Kidney capillary endothelial cell (primary cell): ENCODE measurements around the gene PNPLA3.

Source experiments
- DNase-seq: peaks from one replicate; pipeline ENCODE4 v3.0.0-alpha.2; 2018; ENCODE audit warnings: low spot score

The PNPLA3 gene

DNA sequence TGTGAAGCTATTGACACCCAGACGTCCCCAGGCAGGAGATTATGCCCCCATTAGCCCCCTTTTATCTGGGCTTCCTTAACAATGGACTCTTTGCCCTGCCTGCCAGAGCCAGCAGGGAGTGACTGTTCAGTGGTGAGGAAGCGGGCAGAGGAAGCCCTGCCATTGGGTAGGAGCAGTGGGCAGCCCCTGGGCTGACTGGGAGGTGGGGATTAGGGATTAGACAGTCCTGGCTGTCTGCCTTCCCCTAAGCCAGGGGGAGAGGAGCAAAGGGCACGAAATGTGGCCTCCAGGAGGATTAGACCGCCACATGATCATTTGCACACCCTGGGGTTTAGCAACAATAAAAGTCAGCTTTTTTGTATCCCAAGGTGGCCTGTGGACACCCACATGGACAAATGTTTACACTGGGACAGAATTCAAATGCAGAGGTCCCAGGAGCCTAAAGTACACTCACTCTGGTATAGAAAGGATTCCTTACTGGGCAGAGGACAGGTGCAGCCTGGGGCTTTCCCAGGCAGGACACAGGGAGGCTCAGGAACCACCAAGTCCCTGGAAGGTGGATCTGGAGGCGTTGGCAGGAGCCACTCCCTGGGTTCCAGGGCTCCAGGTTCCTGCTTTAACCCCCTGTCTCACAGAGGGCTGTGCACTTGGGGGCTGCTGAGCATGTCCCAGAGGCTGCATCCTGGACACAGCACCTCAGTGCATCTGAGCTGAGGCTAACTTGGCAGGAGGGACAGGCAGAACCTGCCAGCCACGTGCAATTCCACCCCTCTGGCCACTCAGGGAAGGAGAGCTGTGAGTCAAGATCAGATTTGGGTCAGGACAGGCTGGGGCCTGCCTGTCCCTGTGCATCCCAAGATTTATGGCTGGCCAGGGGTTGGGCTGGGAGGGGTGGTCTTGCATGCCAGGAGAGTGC, 2.1 kb downstream of the PNPLA3 start:
- no peak for DNase-seq

DNA sequence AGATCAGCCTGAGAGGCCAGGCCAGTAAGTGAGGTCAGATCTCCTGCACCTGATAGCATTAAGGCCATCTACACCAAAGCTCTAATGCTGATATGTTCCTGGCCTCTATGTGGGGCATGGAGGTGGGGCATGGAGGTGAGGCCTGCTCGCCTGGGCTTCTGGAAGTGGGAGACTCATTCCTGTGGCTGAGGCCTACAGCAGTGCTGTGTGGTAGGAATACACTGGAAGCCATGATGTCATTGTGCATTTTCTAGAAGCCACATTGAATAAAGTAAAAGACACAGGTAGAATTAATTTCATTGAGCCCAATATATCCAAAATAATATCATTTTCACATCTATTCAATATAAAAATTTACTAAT, 2.7 kb downstream of the PNPLA3 start:
- no peak for DNase-seq

DNA sequence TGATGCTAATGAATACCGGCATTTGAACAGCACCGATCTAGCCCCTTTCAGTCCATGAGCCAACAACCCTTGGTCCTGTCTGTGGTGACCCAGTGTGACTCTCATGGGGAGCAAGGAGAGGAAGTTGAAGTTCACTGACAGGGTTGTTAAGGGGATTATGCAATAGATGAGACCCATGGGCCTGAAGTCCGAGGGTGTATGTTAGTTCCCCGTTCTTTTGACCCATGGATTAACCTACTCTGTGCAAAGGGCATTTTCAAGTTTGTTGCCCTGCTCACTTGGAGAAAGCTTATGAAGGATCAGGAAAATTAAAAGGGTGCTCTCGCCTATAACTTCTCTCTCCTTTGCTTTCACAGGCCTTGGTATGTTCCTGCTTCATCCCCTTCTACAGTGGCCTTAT, 4.9 kb downstream of the PNPLA3 start:
- DNase-seq = no peak

DNA sequence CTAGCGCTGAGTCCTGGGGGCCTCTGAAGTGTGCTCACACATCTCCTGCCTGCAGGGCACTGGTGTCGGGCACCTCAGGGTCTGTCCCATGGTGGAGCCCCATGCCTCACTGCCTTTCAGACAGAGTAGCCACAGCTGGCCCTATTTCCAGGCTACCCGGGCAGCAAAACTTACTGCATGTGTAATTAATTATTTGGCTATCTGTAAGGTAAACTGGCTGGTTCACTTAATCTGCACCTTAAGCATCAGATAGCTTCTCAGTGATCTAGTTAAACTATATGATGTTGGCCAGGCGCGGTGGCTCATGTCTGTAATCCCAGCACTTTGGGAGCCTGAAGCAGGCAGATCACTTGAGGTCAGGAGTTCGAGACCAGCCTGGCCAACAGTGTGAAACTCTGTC, 5.3 kb downstream of the PNPLA3 start:
- DNase-seq = no peak

DNA sequence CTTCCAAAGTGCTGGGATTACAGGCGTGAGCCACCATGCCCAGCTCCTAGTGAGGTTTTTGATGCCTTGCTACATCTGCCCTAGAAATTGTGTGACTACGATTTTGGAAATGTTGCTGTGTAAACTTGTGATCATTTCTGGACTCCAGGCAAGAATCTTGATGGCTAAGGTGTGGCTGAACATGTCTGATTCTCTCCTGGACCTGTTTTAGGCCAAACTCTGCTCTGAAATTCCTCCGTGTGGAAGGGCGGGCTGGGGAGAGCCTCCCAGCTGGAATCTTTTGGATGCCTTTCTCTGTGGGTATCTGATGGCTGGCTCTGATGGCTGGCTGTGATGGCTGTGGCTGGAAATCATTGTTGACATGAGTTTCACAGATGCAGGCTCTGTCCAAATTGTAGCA, 8.2 kb downstream of the PNPLA3 start:
- DNase-seq = no peak

DNA sequence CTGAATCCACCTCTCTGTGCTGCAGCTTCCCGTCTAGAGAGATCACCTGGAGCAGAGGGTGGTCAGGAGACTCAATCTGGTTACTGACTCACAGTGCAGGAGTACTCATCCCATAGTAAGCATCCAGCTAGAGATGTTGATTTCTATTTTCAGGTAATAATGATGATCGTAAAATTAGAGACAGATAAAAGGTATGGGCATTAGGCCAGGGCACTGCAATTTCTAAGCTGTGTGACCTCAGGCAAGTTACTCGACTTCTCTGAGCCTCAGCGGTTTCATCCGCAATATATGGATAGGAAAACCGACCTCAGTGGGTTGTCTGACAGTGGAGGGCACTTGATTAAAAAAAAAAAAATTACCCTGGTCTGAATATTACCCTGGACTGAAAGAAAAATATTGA, 17.8 kb downstream of the PNPLA3 start:
- DNase-seq = no peak

DNA sequence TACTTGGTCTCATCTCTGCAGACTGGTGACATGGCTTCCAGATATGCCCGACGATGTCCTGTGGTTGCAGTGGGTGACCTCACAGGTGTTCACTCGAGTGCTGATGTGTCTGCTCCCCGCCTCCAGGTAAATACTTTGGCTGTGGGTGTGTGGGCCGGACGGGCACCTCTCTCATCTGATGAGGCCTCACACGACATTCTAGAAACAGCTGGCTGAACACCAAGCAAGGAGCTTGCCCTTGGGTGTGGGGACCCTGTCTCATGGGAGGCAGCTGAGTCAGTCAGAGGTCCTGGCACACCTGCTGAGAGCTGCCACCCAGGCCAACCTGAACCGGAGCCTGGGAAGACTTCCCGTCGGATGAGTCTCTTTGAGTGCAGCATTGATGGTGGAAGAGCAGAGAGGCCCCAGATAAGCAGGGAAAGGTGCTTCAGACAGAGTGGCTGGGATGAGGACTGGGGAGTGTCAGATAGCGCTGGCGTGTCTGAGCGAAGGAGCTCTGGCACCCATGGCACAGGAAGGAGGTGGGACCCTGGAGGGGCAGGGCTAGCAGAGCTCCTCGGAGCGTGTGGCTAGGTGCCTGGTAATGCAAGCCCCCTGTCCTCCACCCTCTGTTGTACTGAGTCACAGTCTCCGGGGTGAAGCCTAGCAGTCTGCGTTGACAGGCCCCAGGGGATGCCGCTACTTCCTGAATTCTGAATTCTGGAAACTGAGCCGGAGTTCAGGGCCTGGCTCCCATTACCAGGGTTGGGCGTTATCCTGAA, 21.2 kb downstream of the PNPLA3 start:
- DNase-seq = no peak

DNA sequence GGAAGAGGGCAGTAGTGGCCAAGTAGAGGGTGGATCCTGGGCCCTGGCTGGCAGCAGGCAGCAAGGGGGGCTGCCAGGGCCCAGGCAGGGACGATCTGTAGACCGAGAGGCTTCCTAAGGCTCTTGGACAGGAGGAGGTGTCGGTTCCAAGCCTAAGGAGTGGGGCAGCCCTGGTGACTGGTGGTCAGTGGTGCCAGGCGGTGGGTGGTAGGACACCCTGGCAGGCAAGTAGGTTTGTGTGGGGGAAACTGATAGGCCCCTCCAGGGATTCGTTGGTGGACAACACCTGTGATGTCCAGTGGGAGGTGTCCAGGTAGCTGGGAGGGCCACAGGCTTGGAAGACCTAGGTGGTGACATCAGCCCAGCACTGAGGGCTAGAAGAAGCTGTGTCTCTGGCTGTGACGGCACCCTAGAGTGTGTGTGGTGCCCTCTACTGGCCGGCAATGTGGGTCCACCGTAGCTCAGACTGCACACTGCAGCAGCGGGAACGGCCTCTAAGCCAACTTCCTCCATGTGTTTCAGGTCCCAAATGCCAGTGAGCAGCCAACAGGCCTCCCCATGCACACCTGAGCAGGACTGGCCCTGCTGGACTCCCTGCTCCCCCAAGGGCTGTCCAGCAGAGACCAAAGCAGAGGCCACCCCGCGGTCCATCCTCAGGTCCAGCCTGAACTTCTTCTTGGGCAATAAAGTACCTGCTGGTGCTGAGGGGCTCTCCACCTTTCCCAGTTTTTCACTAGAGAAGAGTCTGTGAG, 22.2 kb downstream of the PNPLA3 start:
- peak; percentile 59 for DNase-seq

DNA sequence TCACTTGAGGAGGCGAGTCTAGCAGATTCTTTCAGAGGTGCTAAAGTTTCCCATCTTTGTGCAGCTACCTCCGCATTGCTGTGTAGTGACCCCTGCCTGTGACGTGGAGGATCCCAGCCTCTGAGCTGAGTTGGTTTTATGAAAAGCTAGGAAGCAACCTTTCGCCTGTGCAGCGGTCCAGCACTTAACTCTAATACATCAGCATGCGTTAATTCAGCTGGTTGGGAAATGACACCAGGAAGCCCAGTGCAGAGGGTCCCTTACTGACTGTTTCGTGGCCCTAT, 22.7 kb downstream of the PNPLA3 start:
- DNase-seq = no peak

DNA sequence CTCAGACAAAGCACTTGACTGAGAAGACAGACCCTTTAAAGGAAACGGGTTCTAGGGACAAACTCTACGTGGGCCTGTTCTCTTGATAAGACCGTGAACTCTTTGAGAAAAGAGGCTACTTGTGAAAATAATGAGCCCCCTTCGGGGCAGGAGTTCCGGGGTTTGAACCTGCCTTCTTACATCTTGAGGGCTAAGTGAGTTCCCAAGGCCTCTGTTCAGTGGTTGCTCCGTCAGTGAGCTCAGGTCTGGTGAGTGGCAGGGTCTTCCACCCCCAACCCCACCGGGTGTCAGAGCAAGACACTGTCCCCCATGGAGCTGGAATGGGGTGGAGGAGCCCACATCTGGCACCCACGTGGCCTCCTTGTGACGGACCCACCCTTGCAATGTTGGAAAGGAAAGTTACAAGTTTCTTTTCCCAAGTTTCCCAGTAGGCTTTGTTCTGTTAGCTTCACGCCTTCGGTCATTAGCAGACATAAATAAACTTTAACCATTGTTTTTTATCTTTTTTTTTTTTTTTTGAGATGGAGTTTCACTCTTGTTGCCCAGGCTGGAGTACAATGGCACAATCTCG, 25.3 kb downstream of the PNPLA3 start:
- no peak for DNase-seq

DNA sequence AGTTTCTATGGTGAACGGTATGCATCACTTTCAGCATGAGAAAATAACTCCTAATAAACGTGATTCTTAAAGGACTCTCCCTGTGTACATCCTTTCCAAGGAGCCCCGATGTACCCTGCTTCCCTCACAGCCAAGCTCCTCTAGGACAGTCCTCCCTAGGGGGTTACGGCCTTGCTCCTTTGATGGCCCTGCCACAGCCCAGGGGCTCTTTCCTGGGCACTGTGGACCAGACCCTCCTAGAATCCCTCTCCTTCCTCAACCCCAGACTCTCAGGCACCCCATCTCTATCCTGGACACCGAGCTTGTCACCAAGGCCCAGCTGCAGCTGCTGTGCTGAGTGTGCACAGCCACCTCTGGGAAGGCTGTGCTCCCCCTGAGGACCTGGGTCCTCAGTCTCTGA, 27.8 kb downstream of the PNPLA3 start:
- no peak for DNase-seq

DNA sequence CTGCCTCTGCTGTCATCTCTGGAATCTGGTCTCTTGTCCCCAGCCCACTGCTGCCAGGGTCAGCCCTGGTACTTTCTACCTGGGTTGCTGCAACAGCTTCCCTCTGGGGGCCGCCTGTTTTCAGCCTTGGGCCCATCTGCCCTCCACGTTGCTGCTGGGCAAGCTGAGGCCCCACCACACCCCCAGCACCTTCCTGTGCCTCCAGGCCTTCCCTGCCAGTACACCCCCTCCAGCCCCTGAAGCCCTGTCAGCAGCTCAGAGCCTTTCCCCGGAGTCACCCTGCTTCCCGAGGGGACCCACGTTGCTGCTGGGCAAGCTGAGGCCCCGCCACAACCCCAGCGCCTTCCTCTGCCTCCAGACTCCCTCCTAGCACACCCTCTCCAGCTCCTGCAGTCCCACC, 28.4 kb downstream of the PNPLA3 start:
- DNase-seq = no peak

DNA sequence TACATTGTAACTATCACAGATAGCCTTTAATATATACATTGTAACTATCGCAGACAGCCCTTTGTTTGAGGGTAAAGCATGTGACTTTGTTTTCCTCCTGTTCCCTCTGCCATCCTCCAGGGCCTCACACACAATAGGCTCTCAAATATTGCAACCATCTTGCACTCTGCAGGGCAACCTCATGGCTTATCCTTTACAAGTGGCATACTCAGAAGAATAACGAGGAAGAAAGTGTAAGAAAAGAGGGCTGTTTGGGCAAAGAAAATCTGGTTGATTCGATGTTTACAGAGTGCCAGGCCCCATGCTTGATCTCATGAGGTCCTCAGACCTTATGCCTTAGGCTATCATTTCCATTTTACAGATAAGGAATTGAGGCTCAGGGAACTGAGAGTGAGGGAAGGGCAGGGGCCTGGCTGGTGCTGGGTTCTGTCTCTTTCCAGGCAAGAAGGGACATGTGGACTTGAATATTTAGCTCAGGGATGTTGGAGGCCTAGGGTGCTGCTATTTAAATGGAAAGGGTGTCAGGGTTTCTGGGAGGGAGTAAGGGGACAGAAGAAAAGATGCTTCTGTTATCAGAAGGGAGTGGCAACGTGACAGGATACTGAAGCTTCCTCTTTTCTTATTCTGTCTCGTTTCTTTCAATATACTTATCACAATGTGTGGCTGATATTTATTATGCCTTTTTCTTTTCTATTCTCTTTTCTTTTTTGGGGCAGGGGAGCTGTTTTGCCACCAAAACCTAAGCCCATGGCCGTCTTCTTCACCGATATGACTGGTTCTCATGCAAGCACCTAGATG, 30.6 kb downstream of the PNPLA3 start:
- no peak for DNase-seq

DNA sequence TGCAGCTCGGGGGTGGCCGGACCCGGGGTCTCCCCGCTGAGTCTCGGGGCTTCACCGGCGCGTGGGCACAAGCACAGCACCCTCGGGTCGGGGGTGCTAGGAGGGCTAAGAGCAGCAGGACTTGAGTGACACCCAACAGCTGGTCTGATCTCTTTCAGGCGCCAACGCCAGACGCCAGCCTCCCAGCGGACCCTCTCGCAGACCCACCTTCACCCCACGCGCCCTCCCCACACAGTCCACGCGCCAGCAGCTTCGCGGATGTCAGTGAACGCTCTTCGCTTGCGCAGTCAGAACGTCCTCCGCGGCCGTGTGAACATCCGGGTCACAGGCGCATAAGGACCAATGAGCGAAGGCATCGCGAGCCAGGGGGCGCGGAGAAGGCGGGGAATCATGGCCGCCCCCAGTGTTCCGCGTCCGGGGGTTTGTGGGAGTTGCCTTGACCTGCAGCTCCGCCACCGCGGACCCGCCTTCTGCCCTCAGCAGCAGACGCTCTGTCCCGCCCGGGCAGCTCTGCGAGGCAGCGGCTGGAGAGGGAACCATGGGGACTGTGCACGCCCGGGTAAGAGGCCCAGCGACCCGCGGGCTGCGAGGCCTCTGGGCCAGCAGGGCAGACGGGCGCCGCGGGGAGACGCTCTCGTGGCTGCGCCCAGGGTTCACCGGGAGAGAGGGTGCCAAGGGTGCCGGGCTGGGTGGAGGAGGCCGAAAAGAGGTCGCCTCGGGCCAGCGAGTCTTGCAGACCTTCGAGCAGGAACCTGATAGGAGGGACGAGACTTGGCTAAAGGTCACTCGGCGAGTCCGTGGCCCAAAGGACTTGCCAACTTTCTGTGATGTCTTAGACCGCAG, 31.7 kb downstream of the PNPLA3 start, which contains the start of gene SAMM50:
SAMM50 (plus strand) TSS at position 403 of the 843 bp plus-strand sequence; CDS start at position 539, 136 bp downstream.
- peak; percentile 87 for DNase-seq

DNA sequence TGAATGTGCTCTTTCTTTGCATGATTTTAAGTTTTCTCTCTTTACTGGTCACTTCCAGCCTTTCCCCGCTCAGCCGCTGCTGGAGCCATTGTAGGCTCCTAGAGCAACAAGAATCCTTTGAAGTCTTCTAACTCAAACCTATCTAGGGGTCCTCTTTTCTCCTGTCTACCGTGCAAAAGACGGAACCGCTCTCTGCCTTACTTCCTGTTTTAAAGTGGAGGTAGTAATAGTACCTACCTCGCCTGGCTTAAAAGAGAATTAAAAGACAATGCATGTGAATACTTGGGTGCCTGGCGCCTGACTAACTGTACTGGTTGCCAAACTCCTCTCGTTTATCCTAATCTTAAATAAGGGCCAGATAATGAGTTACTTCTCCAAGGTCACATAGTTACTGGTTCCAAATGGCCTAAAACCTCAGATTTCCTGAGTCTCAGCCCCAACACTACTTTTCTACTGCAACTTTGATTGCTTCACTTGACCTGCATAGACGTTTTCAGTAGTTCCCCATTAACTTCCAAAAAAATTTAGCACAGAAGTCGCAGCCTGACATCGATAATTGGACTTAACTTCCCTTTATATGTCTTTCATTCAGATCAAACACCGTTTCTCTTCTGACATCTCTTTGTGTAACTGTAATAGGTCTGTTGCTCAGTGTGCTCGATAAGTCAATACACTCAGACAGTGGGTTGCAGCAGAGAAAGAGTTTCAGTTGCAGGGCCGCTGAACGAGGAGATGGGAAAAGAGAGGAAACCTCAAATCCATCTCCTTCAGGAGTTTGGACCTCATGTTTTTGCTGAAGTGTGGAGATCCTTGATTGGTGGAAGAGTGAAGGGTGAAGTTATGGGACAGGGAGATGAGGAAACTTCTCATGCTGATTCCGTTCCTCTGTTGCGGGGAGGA, 32.5 kb downstream of the PNPLA3 start:
- DNase-seq = no peak

DNA sequence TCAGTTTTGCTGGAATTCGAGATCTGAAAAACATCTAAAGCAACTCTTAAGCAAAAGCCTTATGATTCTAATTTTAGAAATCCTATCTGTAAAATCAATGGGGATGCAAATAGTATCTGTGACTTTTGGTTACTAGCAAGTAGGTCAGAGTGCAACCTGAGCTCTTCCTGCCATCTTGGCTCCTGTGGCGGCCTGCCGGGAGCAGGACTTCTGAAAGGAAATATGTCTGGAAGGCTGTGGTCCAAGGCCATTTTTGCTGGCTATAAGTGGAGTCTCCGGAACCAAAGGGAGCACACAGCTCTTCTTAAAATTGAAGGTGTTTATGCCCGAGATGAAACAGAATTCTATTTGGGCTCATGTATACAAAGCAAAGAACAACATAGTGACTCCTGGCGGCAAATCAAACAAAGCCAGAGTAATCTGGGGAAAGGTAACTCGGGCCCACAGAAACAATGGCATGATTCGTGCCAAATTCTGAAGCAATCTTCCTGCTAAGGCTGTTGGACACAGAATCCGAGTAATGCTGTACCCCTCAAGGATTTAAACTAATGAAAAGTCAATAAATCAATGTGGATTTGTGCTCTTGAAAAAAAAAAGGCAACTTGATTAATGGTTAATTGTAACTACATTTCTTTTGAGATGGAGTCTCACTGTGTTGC, 33.3 kb downstream of the PNPLA3 start:
- no peak for DNase-seq

DNA sequence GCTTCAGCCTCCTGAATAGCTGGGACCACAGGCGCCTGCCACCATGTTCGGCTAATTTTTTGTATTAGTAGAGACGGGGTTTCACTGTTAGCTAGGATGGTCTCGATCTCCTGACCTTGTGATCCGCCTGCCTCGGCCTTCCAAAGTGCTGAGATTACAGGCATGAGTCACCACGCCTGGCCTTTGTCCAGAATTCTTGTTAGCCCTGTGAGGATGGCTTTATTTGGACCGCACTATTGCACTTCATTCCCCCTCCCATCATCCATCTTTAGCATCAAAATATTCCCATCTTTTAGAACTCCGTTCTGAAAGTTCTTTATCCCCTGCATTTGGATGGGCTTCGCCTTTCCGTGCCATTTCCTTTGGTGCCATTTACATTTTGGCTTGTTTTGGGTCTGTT, 34.3 kb downstream of the PNPLA3 start:
- no peak for DNase-seq

DNA sequence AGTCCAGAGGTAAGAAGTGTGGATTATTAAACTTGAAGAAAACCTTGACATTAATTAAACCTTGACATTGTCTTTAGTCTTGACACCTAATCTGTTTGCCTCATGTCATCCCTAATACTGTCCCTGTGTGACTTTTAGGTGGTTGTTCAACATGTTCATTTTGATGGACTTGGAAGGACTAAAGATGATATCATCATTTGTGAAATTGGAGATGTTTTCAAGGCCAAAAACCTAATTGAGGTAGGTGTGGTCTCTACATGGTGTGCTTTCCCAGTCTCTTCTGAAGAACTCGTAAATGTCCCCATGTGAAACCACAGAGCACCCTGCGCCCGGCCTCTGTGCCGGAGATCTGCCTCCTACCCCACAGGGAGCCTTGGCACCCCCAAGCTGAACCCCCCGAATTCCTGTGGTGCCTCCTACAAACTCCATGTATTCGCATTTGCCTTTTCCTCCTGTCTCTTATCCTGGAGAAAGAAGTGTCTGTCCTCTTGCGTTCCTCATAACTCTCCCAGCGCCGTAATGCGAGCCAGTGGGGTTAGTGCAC, 40.8 kb downstream of the PNPLA3 start:
- no peak for DNase-seq

DNA sequence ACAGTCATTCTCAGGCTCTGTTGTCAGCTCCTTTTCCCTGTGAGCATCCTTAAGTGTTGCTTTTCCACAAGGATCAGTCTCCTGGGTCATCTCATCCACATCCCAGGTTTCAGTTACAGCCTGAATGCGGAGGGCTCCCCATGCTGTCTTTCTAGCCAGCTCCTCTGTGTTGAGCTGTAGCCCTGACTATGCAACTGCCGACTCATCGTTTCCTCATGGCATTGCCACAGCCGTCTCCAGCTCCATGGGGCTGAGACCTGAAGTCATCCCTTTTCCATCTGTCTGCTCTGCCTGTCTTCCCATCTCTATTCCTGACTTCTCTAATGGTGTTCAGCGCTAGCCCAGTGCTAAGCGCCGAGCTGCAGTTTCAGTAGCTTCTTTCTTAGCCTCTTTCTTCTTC, 43.5 kb downstream of the PNPLA3 start:
- DNase-seq = no peak
